SK-N-SH (cell line): Measurements from ENCODE around the gene GDPD1.

Source experiments
- CTCF ChIP-seq: fragments of 200-600 bp; sonication (generic); IDR thresholded peaks from 2 replicates; pipeline ENCODE4 v1.6.1; 2017; ENCODE audit warnings: antibody characterized with exemption, mild to moderate bottlenecking, moderate library complexity
- MEF2A ChIP-seq: IDR thresholded peaks from 2 replicates; pipeline ENCODE4 v1.4.0; 2012; ENCODE audit warnings: low read depth, borderline replicate concordance
- POLR2AphosphoS5 ChIP-seq: IDR thresholded peaks from 2 replicates; pipeline ENCODE4 v1.6.1; 2012; ENCODE audit warnings: low read depth, low read length
- RXRA ChIP-seq: IDR thresholded peaks from 2 replicates; pipeline ENCODE4 v1.4.0; 2012; ENCODE audit warnings: low read depth, mild to moderate bottlenecking, borderline replicate concordance
- SIN3A ChIP-seq: IDR thresholded peaks from 2 replicates; pipeline ENCODE4 v1.6.1; 2012; ENCODE audit warnings: low read depth, mild to moderate bottlenecking, low read length, moderate library complexity, borderline replicate concordance
- SMC3 ChIP-seq: IDR thresholded peaks from 2 replicates; pipeline ENCODE4 v1.6.1; 2012; ENCODE audit warnings: low read depth, low read length, improper control_type of control experiment
- USF2 ChIP-seq: fragments of 150-350 bp; IDR thresholded peaks from 2 replicates; pipeline ENCODE4 v1.6.1; 2017; ENCODE audit warnings: antibody characterized with exemption, low read length, low read depth, borderline replicate concordance

- TF ChIP-seq RXRA = no peak
- no peak for TF ChIP-seq POLR2AphosphoS5
- no peak for TF ChIP-seq CTCF
- no peak for TF ChIP-seq SIN3A
- no peak for TF ChIP-seq MEF2A
- no peak for TF ChIP-seq USF2
- no peak for TF ChIP-seq SMC3
Observed at GRCh38 chr17:59190806-59191205, 29.5 kb upstream of the GDPD1 start.
